Urinary bladder (tissue), 4 donors: ENCODE data around the gene IL34. TPM values are rescaled to one million over a fixed set of nuclear protein-coding genes. Genes with fewer than 3 reads are reported as not detected.

ENCODE experiments used
- DNase-seq: peaks from one replicate; pipeline ENCODE4 v3.0.0-alpha.2; 2015; ENCODE audit errors: extremely low spot score
- H3K27ac ChIP-seq: one replicate; pipeline ENCODE4 v1.5.1; 2013; ENCODE audit warnings: low read depth, mild to moderate bottlenecking, moderate library complexity
- H3K36me3 ChIP-seq: one replicate; pipeline ENCODE4 v1.6.1; 2013; ENCODE audit warnings: mild to moderate bottlenecking, moderate library complexity; ENCODE audit not compliant: insufficient read depth
- H3K4me1 ChIP-seq: one replicate; pipeline ENCODE4 v1.6.1; 2013; ENCODE audit warnings: mild to moderate bottlenecking, moderate library complexity; ENCODE audit not compliant: insufficient read depth
- H3K4me3 ChIP-seq: one replicate; pipeline ENCODE4 v1.5.1; 2013; ENCODE audit warnings: low read depth, low read length
- WGBS: extraction: QIAGEN DNeasy Blood & Tissue Kit; methylation state at CpG from one replicate; pipeline ENCODE4 v1.1.7; 2013; 5-methylcytosine and 5-hydroxymethylcytosine counted together
- polyA plus RNA-seq: library from polyadenylated mRNA; stranded (reverse); fragments of 200-250 nt; gene quantifications from one replicate; pipeline ENCODE4 v1.2.3, GENCODE V29; 2013
- total RNA-seq: library from RNA; depleted of rRNA; stranded (reverse); fragments of >200 nt; gene quantifications from one replicate; pipeline ENCODE4 v1.2.3, GENCODE V29; 2014
- donor health status: healthy with polysubstance abuse.
- donor health status: healthy.

IL34 gene
- total and polyA plus RNA-seq, 2 donors = 2.8 to 10.6 TPM

- Histone ChIP-seq H3K36me3 (no peaks in the 10 kb centered on the region), H3K4me3 (no peak overlapping the region), H3K4me1 (no peaks in the 10 kb centered on the region), H3K27ac (peak overlapping the region; percentile 57)
- no peak for DNase-seq
- 27% methylated on average over 8 of the region's 8 CpGs for WGBS
Observed at GRCh38 chr16:70688246-70688742, 41.9 kb downstream of the IL34 start.

DNA sequence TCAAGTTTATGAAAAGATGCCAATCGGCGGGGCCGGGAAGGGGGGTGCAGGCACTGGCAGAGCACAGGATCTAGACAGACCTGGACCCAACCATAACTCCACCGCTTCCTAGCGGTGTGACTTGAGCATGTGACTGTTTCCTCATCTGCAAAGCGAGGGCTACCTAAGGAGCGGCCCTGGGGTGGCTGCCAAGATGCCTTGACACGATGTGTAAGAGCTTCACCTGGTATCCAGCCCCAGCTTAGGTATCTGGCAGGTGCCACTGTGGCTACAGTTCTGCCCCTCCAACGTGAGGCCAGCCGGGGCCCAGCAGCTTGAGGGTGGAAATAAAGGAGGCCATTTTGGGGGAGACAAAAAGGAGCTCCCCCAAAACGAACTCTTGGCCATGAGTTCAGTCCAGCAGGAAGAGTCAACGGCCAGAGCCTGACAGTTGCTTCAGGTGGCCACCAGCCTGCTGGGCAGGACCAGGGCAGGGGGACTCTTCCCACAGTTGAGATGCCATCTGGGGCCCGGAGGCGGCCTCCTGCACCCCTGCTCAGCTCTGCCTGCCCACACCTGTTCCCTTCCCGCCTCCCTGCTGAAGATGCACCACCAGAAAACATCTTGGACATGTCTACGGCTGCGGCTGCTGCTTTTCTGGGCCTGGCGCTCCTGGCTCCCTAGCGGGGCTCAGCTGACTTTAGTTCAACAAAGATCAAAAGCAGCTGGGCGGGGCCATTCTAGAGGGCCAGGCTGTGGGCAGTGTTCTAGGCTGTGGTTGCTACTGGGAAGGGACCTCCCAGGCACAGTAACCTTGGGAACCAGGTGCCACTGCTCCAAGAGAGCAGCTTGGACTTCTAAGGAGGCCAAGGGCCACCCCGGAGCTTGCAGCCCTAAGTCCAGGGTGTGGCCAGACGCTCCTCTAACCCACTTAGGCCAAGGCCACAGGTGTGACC lies 42.9 kb downstream of the IL34 start:
- no peak overlapping the region for H3K4me3 ChIP-seq
- peak overlapping the region; percentile 39 for H3K27ac ChIP-seq
- H3K36me3 ChIP-seq = no peaks in the 10 kb centered on the region
- no peaks in the 10 kb centered on the region for H3K4me1 ChIP-seq
- WGBS = 80% methylated on average over 22 of the region's 22 CpGs
- DNase-seq = no peak

DNA sequence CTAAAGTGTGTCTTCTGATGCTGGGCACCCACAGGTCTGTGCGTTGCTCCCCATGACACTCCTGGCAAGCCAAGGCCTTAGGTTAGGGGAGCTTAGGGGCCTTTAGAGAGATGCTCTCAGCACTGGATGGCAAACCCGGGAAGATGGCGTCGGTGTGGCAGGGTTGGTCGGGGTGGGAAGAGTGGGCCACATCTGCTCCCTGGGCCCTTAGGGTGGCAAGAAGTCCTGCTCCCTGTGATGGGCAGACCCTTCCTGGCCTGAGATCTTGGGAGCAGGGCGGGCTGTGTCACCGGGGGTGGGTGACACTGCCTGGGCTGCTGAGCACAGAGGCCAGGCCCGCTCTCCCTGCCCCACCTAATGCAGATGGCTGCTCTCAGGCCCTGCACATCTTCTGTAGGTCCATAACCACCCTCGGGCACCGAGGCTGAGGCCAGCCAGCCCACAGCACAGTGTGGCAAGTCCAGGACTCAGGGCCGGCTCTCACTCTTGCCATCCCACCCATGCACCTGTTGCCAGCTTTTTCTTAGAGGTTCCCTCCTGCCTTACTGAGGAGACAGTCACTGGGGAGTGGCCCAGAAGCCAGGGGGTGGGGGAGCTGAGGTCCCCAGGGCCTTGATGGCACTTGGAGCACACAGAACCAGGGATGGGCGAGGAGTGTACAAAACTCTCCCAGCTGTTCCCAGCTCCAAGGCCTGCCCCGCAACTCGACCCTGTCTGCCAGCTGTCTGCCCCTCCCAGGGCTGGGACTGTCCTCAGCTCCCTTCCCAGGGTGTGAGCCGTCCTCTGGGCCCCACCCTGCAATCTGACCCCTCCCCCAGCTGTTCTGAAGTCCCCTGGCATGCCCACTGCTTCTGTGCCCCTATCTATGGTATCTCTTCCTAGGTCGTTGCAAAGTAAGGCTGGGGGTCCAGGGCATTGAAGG lies 43.9 kb downstream of the IL34 start:
- H3K27ac ChIP-seq = peak overlapping the region; percentile 4
- DNase-seq = no peak
- H3K4me3 ChIP-seq = no peak overlapping the region
- no peaks in the 10 kb centered on the region for H3K4me1 ChIP-seq
- H3K36me3 ChIP-seq = no peaks in the 10 kb centered on the region
- 84% methylated on average over 16 of the region's 16 CpGs for WGBS

- Histone ChIP-seq H3K4me1 (no peaks in the 10 kb centered on the region), H3K27ac (peak overlapping the region; percentile 44), H3K4me3 (no peak overlapping the region), H3K36me3 (no peaks in the 10 kb centered on the region)
- WGBS = 56% methylated on average over 26 of the region's 26 CpGs
- DNase-seq = no peak
Observed at GRCh38 chr16:70691223-70692129, 45.1 kb downstream of the IL34 start.

GRCh38 chr16:70692130-70692872 lies 45.9 kb downstream of the IL34 start:
- H3K4me1 ChIP-seq = no peaks in the 10 kb centered on the region

DNA sequence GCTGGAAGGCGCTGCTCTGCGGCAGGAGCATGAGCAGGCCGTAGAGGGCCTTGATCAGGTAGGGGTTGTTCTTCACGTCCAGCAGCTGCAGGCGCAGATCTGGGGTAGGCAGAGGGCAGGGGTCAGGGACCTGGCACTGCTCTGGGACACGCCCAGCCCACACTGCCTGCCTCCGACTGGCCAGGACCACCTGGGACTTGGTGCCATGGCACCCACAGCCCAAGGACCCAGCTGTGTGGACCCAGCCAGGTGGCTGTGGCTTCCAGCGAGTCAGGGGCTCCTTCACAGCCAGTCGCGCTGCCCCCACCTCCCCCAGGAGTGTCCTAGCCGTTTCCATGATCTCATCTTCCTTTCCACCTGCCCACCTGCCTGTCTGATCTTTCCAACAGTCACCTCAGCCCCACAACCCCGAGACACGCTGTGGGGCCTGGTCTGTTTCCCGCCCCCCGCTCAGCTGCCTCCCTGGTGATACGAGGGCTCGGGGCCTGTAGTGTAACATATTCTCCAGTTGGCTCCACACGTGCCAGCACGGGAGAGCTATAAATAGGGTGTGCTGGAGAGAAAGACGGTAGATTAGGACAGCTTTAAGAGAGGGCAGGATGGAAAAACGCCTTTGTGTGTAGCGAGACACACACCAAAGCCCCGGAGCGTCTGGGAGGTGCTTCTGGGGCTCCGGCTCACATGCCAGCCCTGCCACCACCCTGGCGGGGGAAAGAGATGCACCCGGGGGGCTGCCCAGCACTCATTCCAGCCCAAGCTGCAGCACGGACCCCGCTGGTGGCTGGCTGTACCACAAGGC lies 46.7 kb downstream of the IL34 start:
- DNase-seq = no peak
- H3K36me3 ChIP-seq = no peaks in the 10 kb centered on the region
- no peaks in the 10 kb centered on the region for H3K4me1 ChIP-seq
- H3K27ac ChIP-seq = no peak overlapping the region
- H3K4me3 ChIP-seq = no peak overlapping the region
- 61% methylated on average over 29 of the region's 29 CpGs for WGBS

More at GRCh38 chr16:70692130-70692872, 45.9 kb downstream of the IL34 start:
- Histone ChIP-seq H3K27ac (peak overlapping the region; percentile 74), H3K4me3 (no peak overlapping the region), H3K36me3 (no peaks in the 10 kb centered on the region)
- no peak for DNase-seq
- 52% methylated on average over 14 of the region's 14 CpGs for WGBS

GRCh38 chr16:70694088-70694867 lies 47.9 kb downstream of the IL34 start:
- Histone ChIP-seq H3K4me1 (no peaks in the 10 kb centered on the region), H3K4me3 (no peak overlapping the region), H3K36me3 (no peaks in the 10 kb centered on the region), H3K27ac (no peak overlapping the region)
- WGBS = 65% methylated on average over 17 of the region's 17 CpGs
- DNase-seq = no peak

DNA sequence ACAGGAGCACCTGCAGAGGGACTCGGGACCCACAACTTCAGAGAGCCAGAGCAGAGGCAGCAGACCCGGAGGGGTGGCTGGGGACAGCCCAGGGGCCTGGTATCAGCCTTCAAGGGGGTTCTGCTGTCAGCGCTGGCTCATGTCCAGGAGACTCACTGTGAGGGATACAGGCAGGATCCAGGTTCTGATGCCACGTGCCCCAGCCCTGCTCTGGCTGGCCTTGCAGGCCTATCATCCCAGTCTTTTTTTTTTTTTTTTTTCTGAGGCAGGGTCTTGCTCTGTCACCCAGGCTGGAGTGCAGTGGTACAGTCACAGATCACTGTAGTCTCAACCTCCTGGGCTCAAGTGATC lies 48.5 kb downstream of the IL34 start:
- DNase-seq = no peak
- Histone ChIP-seq H3K36me3 (no peaks in the 10 kb centered on the region), H3K27ac (no peak overlapping the region), H3K4me3 (no peak overlapping the region), H3K4me1 (no peaks in the 10 kb centered on the region)
- WGBS = 73% methylated on average over 4 of the region's 4 CpGs

DNA sequence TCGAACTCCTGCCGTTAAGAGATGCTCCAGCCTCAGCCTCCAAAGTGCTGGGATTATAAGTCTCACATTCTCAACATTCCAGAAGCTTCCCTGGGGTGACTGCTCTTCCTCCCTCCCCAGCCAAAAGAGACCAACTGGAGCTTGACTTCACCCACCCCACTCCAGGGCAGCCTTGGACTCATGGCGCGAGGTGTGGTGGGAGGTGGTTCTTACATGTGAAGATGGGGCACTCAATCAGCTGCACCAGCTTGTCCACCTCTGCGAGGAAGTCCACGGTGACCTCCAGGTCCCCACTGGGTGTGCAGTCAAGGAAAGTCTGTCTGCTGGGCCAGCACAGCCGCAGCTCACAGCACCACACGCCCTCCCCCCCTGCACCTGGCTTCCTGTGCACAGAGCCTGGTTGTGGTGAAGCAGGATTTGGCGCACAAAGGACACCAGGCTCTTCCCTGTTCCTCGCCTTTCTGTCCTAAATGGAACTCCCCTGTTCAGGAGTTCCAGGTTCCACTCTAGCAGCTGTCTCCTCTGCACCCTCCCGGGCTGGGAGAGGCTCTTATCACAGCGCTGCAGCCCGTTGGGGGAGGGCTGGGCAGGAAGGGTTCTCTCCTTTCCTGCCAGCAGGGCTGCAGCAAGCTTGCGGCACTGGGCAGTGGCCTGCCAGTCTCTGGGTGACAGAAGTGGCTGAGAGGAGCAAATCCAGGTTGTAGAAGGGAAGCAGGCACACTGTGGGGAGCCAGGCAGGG lies 49.1 kb downstream of the IL34 start:
- Histone ChIP-seq H3K27ac (no peak overlapping the region), H3K4me1 (no peaks in the 10 kb centered on the region), H3K36me3 (no peaks in the 10 kb centered on the region), H3K4me3 (no peak overlapping the region)
- WGBS = 55% methylated on average over 14 of the region's 14 CpGs
- no peak for DNase-seq

GRCh38 chr16:70696355-70696754 lies 50.0 kb downstream of the IL34 start:
- Histone ChIP-seq H3K36me3 (no peaks in the 10 kb centered on the region), H3K27ac (peak overlapping the region; percentile 61), H3K4me1 (no peaks in the 10 kb centered on the region), H3K4me3 (no peak overlapping the region)
- no peak for DNase-seq
- 93% methylated on average over 8 of the region's 8 CpGs for WGBS
